ENCODE results near the gene EFCC1.

EFCC1 gene

DNA sequence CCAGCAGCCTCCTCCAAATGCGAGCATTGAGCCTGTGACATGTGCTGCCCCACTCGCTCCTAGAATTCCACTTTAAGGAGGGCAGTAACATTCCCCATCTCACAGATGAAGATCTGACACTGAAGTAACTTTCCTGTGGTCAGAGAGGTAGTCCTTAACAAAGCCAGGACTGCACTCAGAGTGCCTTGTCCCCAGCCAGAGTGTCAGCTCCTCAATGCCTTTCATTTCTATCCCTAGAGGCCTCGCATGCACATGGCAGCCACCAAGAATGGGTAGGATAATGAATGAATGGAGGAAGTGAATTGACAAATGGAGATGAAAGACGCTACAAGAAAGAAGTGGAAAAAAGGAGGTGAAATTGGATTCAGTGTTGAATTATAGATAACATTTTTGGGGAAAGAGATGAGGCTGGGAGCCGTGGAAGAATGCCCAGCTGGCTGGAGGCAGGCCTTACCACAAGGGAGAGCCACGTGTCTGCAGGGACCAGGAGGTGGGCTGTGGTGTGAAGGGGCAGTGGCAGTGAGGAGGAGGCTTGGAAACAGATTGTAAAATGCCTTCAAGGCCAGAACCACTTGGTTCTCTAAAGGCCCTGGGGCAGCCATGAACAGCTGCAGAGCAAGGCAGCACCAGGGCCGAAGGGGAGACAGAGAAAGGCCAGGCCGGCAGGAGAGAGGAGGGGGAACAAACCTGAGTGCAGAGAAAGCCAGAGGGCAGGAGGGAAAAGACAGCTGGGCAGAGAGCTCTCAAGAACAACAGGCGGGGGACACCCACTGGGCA, 17.6 kb upstream of the EFCC1 start:
- TF ChIP-seq, protein P1, sequence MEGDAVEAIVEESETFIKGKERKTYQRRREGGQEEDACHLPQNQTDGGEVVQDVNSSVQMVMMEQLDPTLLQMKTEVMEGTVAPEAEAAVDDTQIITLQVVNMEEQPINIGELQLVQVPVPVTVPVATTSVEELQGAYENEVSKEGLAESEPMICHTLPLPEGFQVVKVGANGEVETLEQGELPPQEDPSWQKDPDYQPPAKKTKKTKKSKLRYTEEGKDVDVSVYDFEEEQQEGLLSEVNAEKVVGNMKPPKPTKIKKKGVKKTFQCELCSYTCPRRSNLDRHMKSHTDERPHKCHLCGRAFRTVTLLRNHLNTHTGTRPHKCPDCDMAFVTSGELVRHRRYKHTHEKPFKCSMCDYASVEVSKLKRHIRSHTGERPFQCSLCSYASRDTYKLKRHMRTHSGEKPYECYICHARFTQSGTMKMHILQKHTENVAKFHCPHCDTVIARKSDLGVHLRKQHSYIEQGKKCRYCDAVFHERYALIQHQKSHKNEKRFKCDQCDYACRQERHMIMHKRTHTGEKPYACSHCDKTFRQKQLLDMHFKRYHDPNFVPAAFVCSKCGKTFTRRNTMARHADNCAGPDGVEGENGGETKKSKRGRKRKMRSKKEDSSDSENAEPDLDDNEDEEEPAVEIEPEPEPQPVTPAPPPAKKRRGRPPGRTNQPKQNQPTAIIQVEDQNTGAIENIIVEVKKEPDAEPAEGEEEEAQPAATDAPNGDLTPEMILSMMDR (IDR thresholded peaks at IDR 0.05): no peak
- H3K4me1 ChIP-seq (ENCODE audit: control insufficient read depth in 1 of 2, insufficient read depth in 1 of 2, low read depth in 1 of 2, low read length in 1 of 2): peaks cover 0 to 6% of the 10 kb centered on the region in 2 experiments

DNA sequence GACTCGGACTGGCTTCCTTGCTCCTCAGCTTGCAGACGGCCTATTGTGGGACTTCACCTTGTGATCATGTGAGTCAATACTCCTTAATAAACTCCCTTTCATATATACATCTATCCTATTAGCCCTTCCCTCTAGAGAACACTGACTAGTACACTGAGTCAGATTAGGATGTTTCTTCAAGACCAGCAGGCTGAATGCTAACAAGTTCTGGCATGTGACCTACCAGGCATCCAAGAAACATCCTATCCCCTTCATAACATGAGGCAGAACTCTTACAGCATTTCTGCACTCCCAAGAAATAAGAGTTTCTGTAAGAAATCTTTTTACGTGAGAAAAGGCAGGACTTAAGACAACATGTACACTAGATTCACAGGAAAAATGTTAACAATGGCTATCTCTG, 16.5 kb upstream of the EFCC1 start:
- Histone ChIP-seq H3K4me1 (ENCODE audit: control insufficient read depth in 1 of 2, insufficient read depth in 1 of 2, low read depth in 1 of 2, low read length in 1 of 2) (peaks cover 0 to 8% of the 10 kb centered on the region in 2 experiments), H3K27me3 (no peaks in the 10 kb centered on the region), H3K4me3 (ENCODE audit: low read depth in 1 of 2, low read length in 1 of 2) (no peak overlapping the region), H3K27ac (no peak overlapping the region), H3K9me3 (no peaks in the 10 kb centered on the region), H3K36me3 (no peaks in the 10 kb centered on the region)
- TF ChIP-seq, protein P1 (IDR thresholded peaks at IDR 0.05): no peak

More for the DNA sequence above, 17.6 kb upstream of the EFCC1 start:
- H3K27ac ChIP-seq: no peak overlapping the region
- no peaks in the 10 kb centered on the region for H3K36me3 ChIP-seq
- no peaks in the 10 kb centered on the region for H3K9me3 ChIP-seq
- no peak overlapping the region for H3K4me3 ChIP-seq (ENCODE audit: low read depth in 1 of 2, low read length in 1 of 2)
- H3K27me3 ChIP-seq: no peaks in the 10 kb centered on the region

DNA sequence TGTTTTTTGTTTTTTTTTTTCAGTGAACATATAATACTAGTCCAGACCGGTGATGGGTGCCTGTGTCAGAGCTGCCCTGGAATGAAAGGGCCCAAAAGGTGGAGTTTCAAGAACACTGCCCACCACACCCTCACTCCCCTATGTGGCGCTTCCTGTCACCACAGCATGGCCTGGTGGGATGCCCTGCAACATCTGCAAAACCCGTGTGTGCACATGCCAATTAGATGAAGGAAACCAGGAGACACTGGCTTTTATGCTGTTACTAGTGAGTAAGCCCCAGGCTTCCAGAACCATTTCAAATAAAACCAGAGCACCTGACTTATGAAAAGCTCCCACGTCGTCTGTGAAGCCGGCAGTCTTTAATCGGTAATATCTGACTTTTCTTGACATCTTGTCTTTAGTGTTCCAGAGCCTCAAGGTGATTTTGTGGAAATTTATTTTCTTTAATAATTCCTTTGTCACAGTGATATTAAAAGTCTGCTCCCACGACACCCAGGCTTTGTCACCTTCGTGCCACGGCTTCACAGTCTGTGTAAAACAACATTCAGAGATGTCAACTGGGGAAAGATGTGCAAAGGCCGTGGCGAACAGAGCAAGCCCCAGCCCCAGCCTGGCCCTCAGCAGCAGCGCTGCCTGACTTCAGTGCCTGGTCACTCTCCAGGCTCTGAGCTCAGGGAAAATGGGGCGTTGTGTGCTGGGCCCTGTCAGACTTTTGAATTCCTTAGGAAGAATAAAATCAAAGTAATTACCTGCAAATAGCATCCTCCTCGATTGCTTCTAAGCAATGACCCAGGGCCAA, 13.6 kb upstream of the EFCC1 start:
- H3K36me3 ChIP-seq: no peaks in the 10 kb centered on the region

DNA sequence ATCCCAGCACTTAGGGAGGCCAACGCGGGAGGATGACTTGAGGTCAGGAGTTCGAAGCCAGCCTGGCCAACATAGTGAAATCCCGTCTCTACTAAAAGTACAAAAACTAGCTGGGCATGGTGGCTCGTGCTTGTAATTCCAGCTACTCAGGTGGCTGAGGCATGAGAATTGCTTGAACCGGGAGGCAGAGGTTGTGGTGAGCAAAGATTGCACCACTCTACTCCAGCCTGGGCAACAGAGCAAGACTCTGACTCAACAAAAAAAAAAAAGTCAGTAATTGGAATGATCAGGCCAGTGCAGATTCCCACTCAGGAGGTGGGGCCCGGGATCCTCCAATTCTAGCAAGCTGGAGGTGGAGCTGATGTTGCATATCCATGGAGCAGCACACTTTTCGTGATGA, 12.8 kb upstream of the EFCC1 start:
- TF ChIP-seq, protein P1 (IDR thresholded peaks at IDR 0.05): no peak
- H3K36me3 ChIP-seq: no peaks in the 10 kb centered on the region
- H3K27me3 ChIP-seq: no peaks in the 10 kb centered on the region
- H3K4me1 ChIP-seq (ENCODE audit: control insufficient read depth in 1 of 2, insufficient read depth in 1 of 2, low read depth in 1 of 2, low read length in 1 of 2): peaks cover 26 to 35% of the 10 kb centered on the region in 2 experiments
- H3K4me3 ChIP-seq (ENCODE audit: low read depth in 1 of 2, low read length in 1 of 2): no peak overlapping the region
- H3K9me3 ChIP-seq: no peaks in the 10 kb centered on the region
- H3K27ac ChIP-seq: peak overlapping the region; percentile 18

More for the DNA sequence above, 13.6 kb upstream of the EFCC1 start:
- Histone ChIP-seq H3K27me3 (no peaks in the 10 kb centered on the region), H3K9me3 (no peaks in the 10 kb centered on the region), H3K27ac (no peak overlapping the region), H3K4me1 (ENCODE audit: control insufficient read depth in 1 of 2, insufficient read depth in 1 of 2, low read depth in 1 of 2, low read length in 1 of 2) (peaks cover 19 to 27% of the 10 kb centered on the region in 2 experiments), H3K4me3 (ENCODE audit: low read depth in 1 of 2, low read length in 1 of 2) (no peak overlapping the region)
- TF ChIP-seq, protein P1 (IDR thresholded peaks at IDR 0.05): no peak

DNA sequence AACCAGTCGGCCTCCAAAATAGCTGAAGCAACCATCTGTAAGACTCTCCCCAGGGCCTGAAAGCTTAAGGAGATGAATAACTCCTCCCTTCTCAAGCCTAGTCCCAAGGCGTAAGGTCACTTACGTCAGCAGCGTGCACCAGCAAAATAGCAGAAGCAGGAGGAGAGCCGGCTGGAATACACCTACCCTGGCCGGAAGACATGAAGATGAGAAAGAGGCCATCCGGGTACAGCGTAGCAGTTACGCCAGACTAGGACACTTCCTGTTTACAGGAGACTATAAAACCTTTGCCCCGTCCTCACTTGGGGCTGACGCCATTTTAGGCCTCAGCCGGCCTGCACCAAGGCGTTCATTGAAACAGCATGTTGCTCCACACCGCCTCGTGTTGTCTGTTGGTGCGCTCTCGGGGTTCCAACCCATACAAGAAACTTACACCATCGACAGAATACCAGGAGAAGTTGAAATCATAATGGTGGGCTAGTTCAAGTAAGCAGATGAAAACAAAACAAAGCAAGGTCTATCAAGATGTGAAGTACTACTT, 9.7 kb upstream of the EFCC1 start:
- H3K4me3 ChIP-seq (ENCODE audit: low read depth in 1 of 2, low read length in 1 of 2): peak overlapping the region; percentile 80 to 84
- TF ChIP-seq, protein P1 (IDR thresholded peaks at IDR 0.05): no peak
- no peaks in the 10 kb centered on the region for H3K36me3 ChIP-seq
- H3K9me3 ChIP-seq: no peaks in the 10 kb centered on the region
- H3K4me1 ChIP-seq (ENCODE audit: control insufficient read depth in 1 of 2, insufficient read depth in 1 of 2, low read depth in 1 of 2, low read length in 1 of 2): peaks cover 41 to 47% of the 10 kb centered on the region in 2 experiments
- peak overlapping the region; percentile 95 for H3K27ac ChIP-seq
- peaks cover 19% of the 10 kb centered on the region for H3K27me3 ChIP-seq

Data from neutrophil (primary cell).